ENCODE data around the gene RBM12.

DNA sequence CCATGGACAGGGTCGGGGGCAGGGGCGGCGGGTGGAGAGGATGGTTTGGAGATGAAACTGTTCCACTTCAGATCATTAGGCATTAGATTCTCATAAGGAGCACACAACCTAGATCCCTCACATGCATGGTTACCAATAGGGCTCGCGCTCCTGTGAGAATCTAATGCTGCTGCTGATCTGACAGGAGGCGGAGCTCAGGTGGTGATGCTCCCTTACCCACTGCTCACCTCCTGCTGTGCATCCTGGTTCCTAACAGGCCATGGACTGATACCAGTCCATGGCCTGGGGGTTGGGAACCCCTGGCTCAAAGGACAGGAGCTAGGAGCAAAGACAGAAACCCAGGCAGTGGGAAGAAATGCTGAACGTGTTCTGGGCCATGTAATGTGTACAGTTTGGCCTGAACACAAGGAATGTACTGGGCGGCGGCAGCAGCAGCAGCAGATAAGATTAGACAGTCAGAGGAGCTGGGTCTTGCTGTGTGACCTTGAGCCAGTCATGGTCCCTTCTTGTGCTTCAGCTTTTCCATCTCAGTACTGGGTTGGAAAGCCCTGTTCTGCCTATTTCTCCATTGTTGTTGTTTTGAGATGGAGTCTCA, 53.8 kb downstream of the RBM12 start:
- TF ChIP-seq, protein P1, sequence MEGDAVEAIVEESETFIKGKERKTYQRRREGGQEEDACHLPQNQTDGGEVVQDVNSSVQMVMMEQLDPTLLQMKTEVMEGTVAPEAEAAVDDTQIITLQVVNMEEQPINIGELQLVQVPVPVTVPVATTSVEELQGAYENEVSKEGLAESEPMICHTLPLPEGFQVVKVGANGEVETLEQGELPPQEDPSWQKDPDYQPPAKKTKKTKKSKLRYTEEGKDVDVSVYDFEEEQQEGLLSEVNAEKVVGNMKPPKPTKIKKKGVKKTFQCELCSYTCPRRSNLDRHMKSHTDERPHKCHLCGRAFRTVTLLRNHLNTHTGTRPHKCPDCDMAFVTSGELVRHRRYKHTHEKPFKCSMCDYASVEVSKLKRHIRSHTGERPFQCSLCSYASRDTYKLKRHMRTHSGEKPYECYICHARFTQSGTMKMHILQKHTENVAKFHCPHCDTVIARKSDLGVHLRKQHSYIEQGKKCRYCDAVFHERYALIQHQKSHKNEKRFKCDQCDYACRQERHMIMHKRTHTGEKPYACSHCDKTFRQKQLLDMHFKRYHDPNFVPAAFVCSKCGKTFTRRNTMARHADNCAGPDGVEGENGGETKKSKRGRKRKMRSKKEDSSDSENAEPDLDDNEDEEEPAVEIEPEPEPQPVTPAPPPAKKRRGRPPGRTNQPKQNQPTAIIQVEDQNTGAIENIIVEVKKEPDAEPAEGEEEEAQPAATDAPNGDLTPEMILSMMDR (conservative IDR thresholded peaks at IDR 0.05; ENCODE audit: low read depth, low read length), result no peak
- TF ChIP-seq MAZ (IDR thresholded peaks at IDR 0.05; ENCODE audit: borderline replicate concordance, low read depth, low read length) (no peak), CEBPB (IDR thresholded peaks at IDR 0.05; ENCODE audit: low read depth, low read length) (no peak)

All from IMR-90 (cell line).